HG03060 (cell line): ENCODE measurements around the gene PARL.
"Not testable (repeated sequence)": the region's sequence is repeated elsewhere in the genome, so short reads cannot be mapped to it uniquely, and the experiment has no call there.

Experiments used
- ATAC-seq: cut with Tn5 transposase; IDR thresholded peaks from one replicate; pipeline ENCODE4 v1.9.1; 2021; ENCODE audit warnings: low read depth, moderate number of reproducible peaks; ENCODE audit not compliant: unreplicated experiment

PARL gene

DNA sequence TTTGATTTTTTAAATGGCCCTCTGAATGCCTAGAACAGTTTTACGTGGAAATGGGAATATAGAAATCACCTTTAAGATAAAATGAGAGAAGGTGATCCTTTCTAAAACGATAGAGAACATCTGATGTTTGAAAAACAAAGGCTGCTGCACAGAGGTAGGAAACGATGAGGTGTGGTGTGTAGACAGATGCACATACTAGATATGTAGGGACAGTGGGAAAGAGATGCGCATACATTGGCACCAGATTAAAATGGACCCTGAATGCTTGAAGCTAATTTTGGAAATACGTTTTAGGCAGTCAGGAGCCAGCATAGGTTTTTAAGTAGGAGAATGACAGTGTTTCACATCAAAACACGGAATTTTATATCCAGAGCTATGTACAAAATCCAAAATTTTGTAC is 88.3 kb downstream of the PARL start:
- ATAC-seq, result no peak

DNA sequence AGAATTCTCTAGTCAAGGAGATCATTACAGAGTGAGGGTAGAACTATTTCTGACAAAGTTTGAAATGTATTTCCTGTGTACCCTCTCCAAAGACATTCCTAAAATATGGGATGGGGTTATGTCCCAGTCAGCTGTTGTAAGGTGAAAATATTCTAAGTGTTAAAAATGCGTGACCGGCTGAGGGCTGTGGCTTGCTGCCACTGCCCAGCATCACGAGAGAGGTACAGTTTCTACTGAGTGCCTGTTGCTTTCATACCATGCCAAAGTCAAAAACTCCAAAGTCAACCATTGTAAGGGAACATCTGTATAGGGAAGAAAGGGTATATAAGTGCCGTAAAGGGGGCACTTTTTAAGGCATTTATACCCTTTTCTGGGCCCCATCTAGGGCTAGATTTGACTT is 90.2 kb downstream of the PARL start:
- ATAC-seq, result no peak

- ATAC-seq, result no peak
Observed at GRCh38 chr3:183792976-183793375, 91.7 kb downstream of the PARL start.

- no peak for ATAC-seq
Observed at GRCh38 chr3:183790700-183791099, 94.0 kb downstream of the PARL start.

DNA sequence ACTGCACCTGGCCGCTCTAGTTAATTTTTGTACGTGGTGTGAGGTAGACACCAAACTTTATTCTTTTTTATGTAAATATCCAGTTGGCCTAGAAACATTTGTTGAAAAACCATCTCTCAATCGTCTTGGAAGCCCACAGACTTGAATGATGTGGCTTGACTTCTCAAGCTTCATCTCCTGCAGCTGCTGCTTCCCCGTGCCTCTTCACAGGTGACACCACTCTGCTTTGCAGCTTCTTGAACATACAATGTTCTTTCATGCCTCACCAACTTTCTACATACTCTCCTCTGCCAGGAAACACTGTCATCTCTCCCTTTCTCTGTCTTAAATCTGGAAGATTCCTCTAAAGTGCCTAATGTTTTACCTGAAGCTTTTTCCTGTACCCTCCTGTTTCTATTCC is 94.9 kb downstream of the PARL start:
- no peak for ATAC-seq

GRCh38 chr3:183784503-183784902 is 100.2 kb downstream of the PARL start:
- ATAC-seq, result not testable (repeated sequence)

DNA sequence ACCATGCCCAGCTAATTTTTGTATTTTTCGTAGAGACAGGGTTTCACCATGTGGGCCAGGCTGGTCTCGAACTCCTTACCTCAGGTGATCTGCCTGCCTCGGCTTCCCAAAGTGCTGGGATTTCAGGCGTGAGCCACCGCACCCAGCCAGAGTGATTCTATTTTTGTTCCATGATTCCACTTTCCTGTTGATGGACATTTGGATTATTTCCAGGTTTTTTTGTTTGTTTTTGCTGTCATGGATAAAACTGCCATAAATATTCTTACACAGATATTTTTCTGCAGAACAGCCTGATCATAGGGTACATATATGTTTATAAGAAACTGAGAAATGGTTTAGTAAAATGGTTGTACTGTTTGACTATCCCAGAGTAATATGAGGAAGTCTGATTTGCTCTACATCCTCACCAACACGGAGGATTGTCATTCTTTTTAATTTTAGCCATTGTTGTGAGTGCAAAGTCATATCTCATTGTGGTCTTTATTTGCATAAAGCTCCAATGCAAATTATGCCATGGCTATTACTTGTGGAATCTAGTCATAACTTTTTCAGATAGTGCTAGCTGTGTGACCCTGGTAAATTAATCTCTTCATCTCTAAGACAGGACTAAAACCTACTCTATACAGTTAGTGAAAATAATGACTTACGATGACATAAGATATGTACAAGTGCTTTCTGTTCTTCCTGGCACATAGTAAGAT is 102.0 kb downstream of the PARL start:
- no peak for ATAC-seq

DNA sequence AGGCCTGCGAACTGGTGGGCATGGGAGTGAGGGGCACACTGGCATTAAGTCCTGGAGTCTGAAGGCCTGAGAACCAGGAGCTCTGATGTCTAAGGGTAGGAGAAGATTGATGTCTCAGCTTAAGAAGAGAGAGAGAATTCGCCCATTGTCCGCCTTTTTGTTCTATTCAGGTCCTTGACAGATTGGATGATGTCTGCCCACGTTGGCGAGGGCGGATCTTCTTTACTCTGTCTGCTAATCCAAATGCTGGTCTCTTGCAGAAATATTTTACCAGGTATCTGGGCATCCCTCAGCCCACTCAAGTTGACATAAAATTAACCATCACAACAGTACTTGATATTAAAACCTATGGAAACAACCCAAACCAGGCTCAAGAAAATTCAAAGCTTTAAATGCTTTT is 103.4 kb downstream of the PARL start:
- no peak for ATAC-seq

- no peak for ATAC-seq
Observed at GRCh38 chr3:183779896-183780465, 104.7 kb downstream of the PARL start.
